Measurements from ENCODE around the gene ATP5F1E. TPM values are rescaled to one million over a fixed set of nuclear protein-coding genes. Genes with fewer than 3 reads are reported as not detected.

The ATP5F1E gene
- total and polyA plus RNA-seq, 2 experiments from 2014 or later: 12.9 to 211 TPM

- Mint-ChIP-seq H3K27ac (no peak overlapping the region), H3K9me3 (no peaks in the 10 kb centered on the region), H3K4me3 (no peak overlapping the region), H3K36me3 (ENCODE audit: low read depth) (peaks cover 5% of the 10 kb centered on the region; the same call in 2 of the 3 replicates), H3K4me1 (peaks cover 16% of the 10 kb centered on the region), H3K27me3 (ENCODE audit: insufficient read depth, low read depth, poor library complexity) (peaks cover 6% of the 10 kb centered on the region)
- Histone ChIP-seq H3F3A (replicated peaks; ENCODE audit: low read depth) (peaks cover 6% of the 10 kb centered on the region; the same call in 1 of the 2 replicates), H3K4me1 (ENCODE audit: insufficient read depth) (0 out of 2 replicates have a peak, but pooled peaks cover 3% of the 10 kb centered on the region), H3K4me3 (no peak overlapping the region), H4K20me1 (replicated peaks; ENCODE audit: insufficient read depth) (peaks cover 18% of the 10 kb centered on the region), H3K27ac (ENCODE audit: low read depth) (no peak overlapping the region), H3K36me3 (ENCODE audit: insufficient read depth) (no peaks in the 10 kb centered on the region), H3K4me2 (no peak overlapping the region), H3K79me2 (replicated peaks; ENCODE audit: insufficient read depth) (peaks cover 30% of the 10 kb centered on the region), H3K27me3 (ENCODE audit: insufficient read depth) (no peaks in the 10 kb centered on the region), H2AFZ (no peak overlapping the region), H3K9me2 (ENCODE audit: insufficient read depth) (no peaks in the 10 kb centered on the region)
- no peak for DNase-seq (ENCODE audit: low spot score)
- TF ChIP-seq REST (IDR thresholded peaks at IDR 0.05; ENCODE audit: unreplicated experiment) (no peak), ETS1 (IDR thresholded peaks at IDR 0.05) (no peak), CREB1 (CRISPR knock-in tag; IDR thresholded peaks at IDR 0.05; ENCODE audit: low read depth) (no peak), NANOG (IDR thresholded peaks at IDR 0.05; ENCODE audit: borderline replicate concordance) (no peak), ZNF114 (CRISPR knock-in tag; IDR thresholded peaks at IDR 0.05) (no peak), ZNF462 (CRISPR knock-in tag; IDR thresholded peaks at IDR 0.05) (no peak), JUNB (IDR thresholded peaks at IDR 0.05; ENCODE audit: unreplicated experiment) (no peak), CTCF (conservative IDR thresholded peaks at IDR 0.05; ENCODE audit: low read depth in 2 of 2) (no peak), POLR2AphosphoS5 (IDR thresholded peaks at IDR 0.05; ENCODE audit: low read depth) (no peak), ZNF331 (CRISPR knock-in tag; IDR thresholded peaks at IDR 0.05; ENCODE audit: low read depth) (no peak), STAT1 (IDR thresholded peaks at IDR 0.05; ENCODE audit: unreplicated experiment) (no peak), EZH2phosphoT487 (IDR thresholded peaks at IDR 0.05; ENCODE audit: unreplicated experiment) (no peak), EZH2 (IDR thresholded peaks at IDR 0.05; ENCODE audit: low read depth, unreplicated experiment) (no peak)
- no peak for ATAC-seq
Measured at GRCh38 chr20:59044295-59044694, 12.2 kb upstream of the ATP5F1E start.
